Loucy (cell line): ENCODE measurements around the gene FAM89B.
"Not testable (repeated sequence)": the region's sequence is repeated elsewhere in the genome, so short reads cannot be mapped to it uniquely, and the experiment has no call there.

Experiments
- H2AFZ ChIP-seq: fragments of 200-600 bp; sonication (generic); 2 replicates; pipeline ENCODE4 v1.6.0; 2016; ENCODE audit warnings: antibody characterized with exemption, mild to moderate bottlenecking, low read length, moderate library complexity
- H3F3A ChIP-seq: fragments of 200-600 bp; 2 replicates; pipeline ENCODE4 v1.6.0; 2016; ENCODE audit warnings: antibody characterized with exemption, low read depth, mild to moderate bottlenecking
- H3K27me3 ChIP-seq: fragments of 200-600 bp; sonication (generic); 2 replicates; pipeline ENCODE4 v1.6.1; 2014; ENCODE audit warnings: low read length, mild to moderate bottlenecking; ENCODE audit not compliant: insufficient read depth, poor library complexity, severe bottlenecking
- H3K36me3 ChIP-seq: fragments of 200-600 bp; sonication (generic); 2 replicates; pipeline ENCODE4 v1.6.1; 2016; ENCODE audit warnings: low read length; ENCODE audit not compliant: insufficient read depth
- H3K4me1 ChIP-seq: fragments of 200-600 bp; sonication (generic); 2 replicates; pipeline ENCODE4 v1.5.1; 2014; ENCODE audit warnings: low read length, mild to moderate bottlenecking; ENCODE audit not compliant: insufficient read depth, poor library complexity, severe bottlenecking
- H3K4me2 ChIP-seq: fragments of 200-600 bp; sonication (generic); 2 replicates; pipeline ENCODE4 v1.6.0; 2014; ENCODE audit warnings: antibody characterized with exemption, low read length, low read depth, mild to moderate bottlenecking; ENCODE audit not compliant: poor library complexity, severe bottlenecking
- H3K4me3 ChIP-seq: fragments of 200-600 bp; sonication (generic); 2 replicates; pipeline ENCODE4 v1.5.1; 2014; ENCODE audit warnings: low read length, mild to moderate bottlenecking, mixed read lengths; ENCODE audit not compliant: poor library complexity, severe bottlenecking
- H3K79me2 ChIP-seq: fragments of 200-600 bp; sonication (generic); 2 replicates; pipeline ENCODE4 v1.6.1; 2014; ENCODE audit warnings: low read length; ENCODE audit not compliant: insufficient read depth
- H3K9ac ChIP-seq: fragments of 200-600 bp; sonication (generic); 2 replicates; pipeline ENCODE4 v1.6.0; 2014; ENCODE audit warnings: mild to moderate bottlenecking, low read depth, low read length, moderate library complexity; ENCODE audit not compliant: poor library complexity, severe bottlenecking
- H3K9me2 ChIP-seq: fragments of 200-600 bp; sonication (generic); replicated peaks from 2 replicates; pipeline ENCODE4 v1.6.1; 2016; ENCODE audit warnings: low read depth, low read length, mixed read lengths
- H3K9me3 ChIP-seq: fragments of 200-600 bp; sonication (generic); 2 replicates; pipeline ENCODE4 v1.6.1; 2014; ENCODE audit warnings: mild to moderate bottlenecking, antibody characterized with exemption, low read length, low read depth; ENCODE audit not compliant: insufficient read depth
- H4K20me1 ChIP-seq: fragments of 200-600 bp; sonication (generic); 2 replicates; pipeline ENCODE4 v1.6.0; 2014; ENCODE audit warnings: antibody characterized with exemption, low read length, mild to moderate bottlenecking; ENCODE audit not compliant: insufficient read depth, poor library complexity, severe bottlenecking
- EZH2phosphoT487 ChIP-seq: fragments of 200-600 bp; IDR thresholded peaks from 2 replicates; pipeline ENCODE4 v1.6.1; 2018; ENCODE audit warnings: antibody characterized with exemption, mild to moderate bottlenecking, moderate library complexity, borderline replicate concordance
- TF ChIP-seq, protein P1 (sequence below): fragments of 200-600 bp; sonication (generic); conservative IDR thresholded peaks from 2 replicates; pipeline ENCODE4 v1.5.1; 2014; ENCODE audit warnings: mild to moderate bottlenecking, antibody characterized with exemption, low read length

The FAM89B gene

DNA sequence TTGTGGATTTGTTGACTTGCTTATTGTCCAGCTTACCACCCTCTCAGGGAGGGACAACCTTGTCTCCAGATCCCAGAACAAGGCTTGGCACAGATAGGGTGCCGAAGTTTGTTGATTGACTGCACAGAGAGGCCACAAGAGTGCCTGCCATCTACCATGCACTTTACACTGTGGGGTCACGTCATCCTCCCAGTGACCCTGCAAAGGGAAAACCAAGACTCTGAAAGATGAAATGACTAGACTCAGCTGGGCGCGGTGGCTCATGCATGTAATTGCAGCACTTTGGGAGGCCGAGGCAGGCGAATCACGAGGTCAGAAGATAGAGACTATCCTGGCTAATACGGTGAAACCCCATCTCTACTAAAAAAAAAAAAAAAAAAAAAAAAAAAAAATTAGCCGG, 9.6 kb upstream of the FAM89B start:
- H3F3A ChIP-seq = no peaks in the 10 kb centered on the region
- TF ChIP-seq, protein P1, sequence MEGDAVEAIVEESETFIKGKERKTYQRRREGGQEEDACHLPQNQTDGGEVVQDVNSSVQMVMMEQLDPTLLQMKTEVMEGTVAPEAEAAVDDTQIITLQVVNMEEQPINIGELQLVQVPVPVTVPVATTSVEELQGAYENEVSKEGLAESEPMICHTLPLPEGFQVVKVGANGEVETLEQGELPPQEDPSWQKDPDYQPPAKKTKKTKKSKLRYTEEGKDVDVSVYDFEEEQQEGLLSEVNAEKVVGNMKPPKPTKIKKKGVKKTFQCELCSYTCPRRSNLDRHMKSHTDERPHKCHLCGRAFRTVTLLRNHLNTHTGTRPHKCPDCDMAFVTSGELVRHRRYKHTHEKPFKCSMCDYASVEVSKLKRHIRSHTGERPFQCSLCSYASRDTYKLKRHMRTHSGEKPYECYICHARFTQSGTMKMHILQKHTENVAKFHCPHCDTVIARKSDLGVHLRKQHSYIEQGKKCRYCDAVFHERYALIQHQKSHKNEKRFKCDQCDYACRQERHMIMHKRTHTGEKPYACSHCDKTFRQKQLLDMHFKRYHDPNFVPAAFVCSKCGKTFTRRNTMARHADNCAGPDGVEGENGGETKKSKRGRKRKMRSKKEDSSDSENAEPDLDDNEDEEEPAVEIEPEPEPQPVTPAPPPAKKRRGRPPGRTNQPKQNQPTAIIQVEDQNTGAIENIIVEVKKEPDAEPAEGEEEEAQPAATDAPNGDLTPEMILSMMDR = no peak
- TF ChIP-seq EZH2phosphoT487 = no peak
- no peak overlapping the region for H3K4me3 ChIP-seq

DNA sequence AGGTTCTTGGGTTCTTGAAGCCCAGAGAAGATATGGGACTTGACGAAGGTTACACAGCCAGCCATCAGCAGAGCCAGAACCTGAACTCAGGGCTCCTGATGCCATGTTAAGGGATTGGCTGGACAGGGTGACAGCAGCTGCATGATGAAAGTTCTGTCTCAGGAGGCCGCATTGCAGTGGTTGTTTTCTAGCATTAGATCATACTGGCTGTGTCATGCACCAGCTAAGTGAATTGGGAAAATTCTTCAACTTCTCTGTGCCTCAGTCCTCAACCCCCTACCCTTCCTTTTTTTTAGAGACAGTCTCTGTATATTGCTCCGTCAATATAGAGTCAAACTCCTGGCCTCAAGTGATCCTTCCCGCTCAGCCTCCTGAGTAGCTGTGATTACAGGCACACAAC, 8.7 kb upstream of the FAM89B start:
- H3K79me2 ChIP-seq = peaks cover 11% of the 10 kb centered on the region; the same call in 1 of the 2 replicates
- no peaks in the 10 kb centered on the region for H3K27me3 ChIP-seq
- H3F3A ChIP-seq = no peaks in the 10 kb centered on the region
- H3K4me1 ChIP-seq = peaks cover 18% of the 10 kb centered on the region
- no peaks in the 10 kb centered on the region for H3K36me3 ChIP-seq
- TF ChIP-seq, protein P1 = no peak
- no peak for TF ChIP-seq EZH2phosphoT487
- no peak overlapping the region for H3K9ac ChIP-seq
- H3K9me3 ChIP-seq = no peaks in the 10 kb centered on the region
- H2AFZ ChIP-seq = no peak overlapping the region
- H4K20me1 ChIP-seq = peaks cover under 1% of the 10 kb centered on the region
- no peak overlapping the region for H3K4me3 ChIP-seq
- H3K4me2 ChIP-seq = no peak overlapping the region
- H3K9me2 ChIP-seq = no peaks in the 10 kb centered on the region

More for the DNA sequence above, 9.6 kb upstream of the FAM89B start:
- Histone ChIP-seq H3K9ac (no peak overlapping the region), H4K20me1 (no peaks in the 10 kb centered on the region), H3K79me2 (peaks cover 2% of the 10 kb centered on the region; the same call in 1 of the 2 replicates), H3K36me3 (no peaks in the 10 kb centered on the region), H2AFZ (no peak overlapping the region), H3K4me2 (no peak overlapping the region), H3K9me2 (no peaks in the 10 kb centered on the region), H3K9me3 (no peaks in the 10 kb centered on the region), H3K27me3 (no peaks in the 10 kb centered on the region), H3K4me1 (peaks cover 18% of the 10 kb centered on the region)

DNA sequence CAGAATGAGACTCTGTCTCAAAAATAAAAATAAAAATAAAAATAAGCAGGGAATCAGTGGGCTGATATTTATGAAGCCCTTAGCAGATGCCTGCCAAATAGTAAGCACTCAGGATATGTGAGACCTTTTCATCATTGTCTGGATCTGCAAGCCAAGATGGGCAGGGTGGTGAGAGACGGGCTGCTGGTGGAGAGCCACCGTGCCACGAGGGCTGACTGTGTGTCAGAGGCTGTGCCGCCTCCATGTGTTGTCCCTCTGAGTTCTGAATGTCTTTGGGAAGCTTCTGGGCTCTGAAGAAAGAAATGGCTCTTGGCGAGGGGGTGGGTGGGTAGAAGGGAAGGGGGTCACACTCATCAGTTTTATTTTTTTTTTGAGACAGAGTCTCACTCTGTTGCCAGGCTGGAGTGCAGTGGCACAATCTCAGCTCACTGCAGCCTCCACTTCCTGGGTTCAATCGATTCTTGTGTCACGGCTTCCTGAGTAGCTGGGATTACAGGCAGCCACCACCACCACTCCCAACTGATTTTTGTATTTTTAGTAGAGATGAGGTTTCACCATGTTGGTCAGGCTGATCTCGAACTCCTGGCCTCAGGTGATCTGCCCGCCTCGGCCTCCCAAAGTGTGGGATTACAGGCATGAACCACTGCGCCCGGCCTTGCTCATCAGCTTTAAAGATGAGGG, 7.3 kb upstream of the FAM89B start:
- H3K4me3 ChIP-seq = peak overlapping the region; percentile 20
- not testable (repeated sequence) for H3K9me3 ChIP-seq, H4K20me1 ChIP-seq, H2AFZ ChIP-seq, H3K27me3 ChIP-seq, H3F3A ChIP-seq, H3K36me3 ChIP-seq, H3K9me2 ChIP-seq
- H3K4me1 ChIP-seq = peaks cover 29% of the 10 kb centered on the region
- peak overlapping the region; percentile 4 for H3K9ac ChIP-seq
- H3K79me2 ChIP-seq = peaks cover 18% of the 10 kb centered on the region
- peak overlapping the region; percentile 58 for H3K4me2 ChIP-seq
